T-cell (primary cell): ENCODE measurements around the gene C1orf174. TPM values are rescaled to one million over a fixed set of nuclear protein-coding genes. Genes with fewer than 3 reads are reported as not detected.

Source experiments
- ATAC-seq, 4 experiments: fragments of 200-7000 bp in 3 of 4; fragments of 150-1000 bp in 1 of 4; cut with Tn5 transposase; replicated peaks in 1 of 4; 1 replicate in 3 of 4; 2 replicates in 1 of 4; pipeline ENCODE4 v1.10.0; 2021; ENCODE audit warnings: moderate library complexity in 3 of 4, mild to moderate bottlenecking in 2 of 4, moderate number of reproducible peaks in 1 of 4
- CTCF ChIA-PET, 2 donors: fragments of 300-600 bp; sonication (Branson Sonifier 250); formaldehyde crosslinking; loops; one replicate each; lab custom pipeline; 2022; ENCODE audit warnings: antibody characterized with exemption in 2 of 2; lab: Charles Lee
- POLR2A ChIA-PET, 2 donors: fragments of 300-600 bp; sonication (Branson Sonifier 250); formaldehyde crosslinking; loops; one replicate each; lab custom pipeline; 2022; ENCODE audit warnings: antibody characterized with exemption in 2 of 2; lab: Charles Lee
- DNase-seq, 35 experiments: peaks; one replicate each; pipeline versions ENCODE4 v3.0.0 to v3.0.0-alpha.2; 2013 to 2023
- H3K27ac ChIP-seq: one replicate; pipeline ENCODE4 v1.5.1; 2013; ENCODE audit warnings: low read length
- H3K27me3 ChIP-seq, 2 experiments: replicated peaks in 1 of 2; 1 replicate in 1 of 2; 2 replicates in 1 of 2; pipeline versions ENCODE4 v1.6.1 to v1.7.0; 2013; ENCODE audit warnings: low read length in 1 of 2, mixed read lengths in 1 of 2; ENCODE audit not compliant: control insufficient read depth in 2 of 2, insufficient read depth in 2 of 2; ENCODE audit errors: extremely low read depth in 1 of 2
- H3K36me3 ChIP-seq, 2 donors: 1 replicate in 1 of 2; 2 replicates in 1 of 2; pipeline versions ENCODE4 v1.6.1 to v1.7.0; 2013; ENCODE audit warnings: low read length in 1 of 2; ENCODE audit not compliant: control insufficient read depth in 2 of 2, insufficient read depth in 1 of 2; ENCODE audit errors: extremely low read depth in 1 of 2
- H3K4me1 ChIP-seq, 2 experiments: 1 replicate in 1 of 2; 2 replicates in 1 of 2; pipeline versions ENCODE4 v1.6.1 to v1.7.0; 2013; ENCODE audit warnings: low read length in 2 of 2, mixed read lengths in 1 of 2; ENCODE audit not compliant: insufficient read depth in 2 of 2, control insufficient read depth in 1 of 2; ENCODE audit errors: extremely low read depth in 1 of 2
- H3K4me3 ChIP-seq, 2 donors: 1 replicate in 1 of 2; 2 replicates in 1 of 2; pipeline versions ENCODE4 v1.5.1 to v1.7.0; 2013; ENCODE audit warnings: mild to moderate bottlenecking in 2 of 2, low read length in 1 of 2, moderate library complexity in 1 of 2; ENCODE audit not compliant: control insufficient read depth in 1 of 2; ENCODE audit errors: extremely low read depth in 1 of 2
- H3K9me3 ChIP-seq: 2 replicates; pipeline ENCODE4 v1.7.0; 2013
- H3K27ac Mint-ChIP-seq, 2 donors: one replicate each; pipeline ENCODE4 v1.8.0; 2020 to 2021; ENCODE audit warnings: mild to moderate bottlenecking in 2 of 2, mixed read lengths in 2 of 2
- H3K27me3 Mint-ChIP-seq, 2 donors: one replicate each; pipeline ENCODE4 v1.8.0; 2021 to 2022; ENCODE audit warnings: mixed read lengths in 2 of 2
- H3K36me3 Mint-ChIP-seq: one replicate; pipeline ENCODE4 v1.8.0; 2021; ENCODE audit warnings: mixed read lengths
- H3K4me1 Mint-ChIP-seq, 3 donors: one replicate each; pipeline ENCODE4 v1.8.0; 2020 to 2022; ENCODE audit warnings: mixed read lengths in 3 of 3, mild to moderate bottlenecking in 1 of 3
- H3K4me3 Mint-ChIP-seq, 3 donors: one replicate each; pipeline ENCODE4 v1.8.0; 2020 to 2022; ENCODE audit warnings: mild to moderate bottlenecking in 3 of 3, mixed read lengths in 3 of 3, moderate library complexity in 3 of 3
- H3K9me3 Mint-ChIP-seq, 3 donors: one replicate each; pipeline ENCODE4 v1.8.0; 2020 to 2022; ENCODE audit warnings: mixed read lengths in 3 of 3
- WGBS: methylation state at CpG from one replicate; pipeline ENCODE4 v1.1.5; 2013; ENCODE audit warnings: missing lambda C conversion rate; ENCODE audit not compliant: insufficient coverage; 5-methylcytosine and 5-hydroxymethylcytosine counted together
- total RNA-seq, 35 experiments: library from RNA in 6 of 35; stranded (reverse) in 6 of 35; fragments of 120-200 nt in 1 of 35; gene quantifications; one replicate each; pipeline versions ENCODE4 v1.2.1 to v1.2.4 and lab custom pipeline; 2013 to 2026

Gene C1orf174
- total RNA-seq, 5 donors from 2014 or later (not counting 1 experiment from before 2014, with no cell fraction given), result 15.7 to 34.7 (median 33.4) TPM

DNA sequence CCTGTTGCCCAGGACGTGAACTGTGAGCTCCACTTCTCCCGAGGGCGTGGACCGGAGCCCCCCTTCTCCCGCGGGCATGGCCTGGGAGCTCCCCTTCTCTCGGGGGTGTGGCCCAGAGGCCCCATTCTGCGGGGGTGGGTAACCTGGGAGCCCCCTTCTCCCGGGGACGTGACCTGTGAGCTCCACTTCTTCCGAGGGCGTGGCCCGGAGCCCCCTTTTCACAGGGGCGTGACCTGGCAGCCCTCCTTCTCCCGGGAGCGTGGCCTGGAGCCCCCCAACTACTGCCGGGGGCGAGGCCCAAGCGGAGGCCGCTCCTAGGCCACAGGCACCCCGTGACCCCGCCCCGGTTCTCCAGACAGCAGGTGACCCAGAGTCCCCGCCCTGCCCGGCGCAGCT, 320 bp downstream of the C1orf174 start:
- peak overlapping the region; percentile 83 for H3K27ac ChIP-seq
- H3K36me3 ChIP-seq, result peaks cover 0 to 11% of the 10 kb centered on the region in 2 donors
- H3K9me3 ChIP-seq, result no peaks in the 10 kb centered on the region
- POLR2A ChIA-PET, result interaction anchor here in 1 of 2 donors (0.5 kb wide), 1 partner anchor 45 kb away, joined by 3 read pairs; no protein-coding TSS in a partner anchor
- ATAC-seq (no peak), DNase-seq (peak in 4 of 35 experiments; percentile 7 to 26 (median 22))
- peaks cover 54 to 59% (median 55%) of the 10 kb centered on the region in 3 donors for H3K4me1 Mint-ChIP-seq
- no peaks in the 10 kb centered on the region for H3K27me3 ChIP-seq
- peak overlapping the region; percentile 86 to 92 (median 91) for H3K4me3 Mint-ChIP-seq
- no peaks in the 10 kb centered on the region for H3K27me3 Mint-ChIP-seq
- H3K9me3 Mint-ChIP-seq, result peaks cover 4 to 9% (median 7%) of the 10 kb centered on the region in 3 donors
- WGBS, result 0% methylated on average over 26 of the region's 26 CpGs
- CTCF ChIA-PET, result interaction anchor here in 1 of 2 donors (1.0 to 1.5 kb wide), 2 partner anchors 9 to 42 kb away, joined by 3 to 4 read pairs; partner anchors contain the start of gene DFFB
- peak overlapping the region; percentile 69 to 82 for H3K4me3 ChIP-seq
- peak overlapping the region; percentile 92 to 98 for H3K27ac Mint-ChIP-seq
- H3K36me3 Mint-ChIP-seq, result peaks cover 29% of the 10 kb centered on the region
- H3K4me1 ChIP-seq, result peaks cover 17 to 50% of the 10 kb centered on the region in 2 experiments

DNA sequence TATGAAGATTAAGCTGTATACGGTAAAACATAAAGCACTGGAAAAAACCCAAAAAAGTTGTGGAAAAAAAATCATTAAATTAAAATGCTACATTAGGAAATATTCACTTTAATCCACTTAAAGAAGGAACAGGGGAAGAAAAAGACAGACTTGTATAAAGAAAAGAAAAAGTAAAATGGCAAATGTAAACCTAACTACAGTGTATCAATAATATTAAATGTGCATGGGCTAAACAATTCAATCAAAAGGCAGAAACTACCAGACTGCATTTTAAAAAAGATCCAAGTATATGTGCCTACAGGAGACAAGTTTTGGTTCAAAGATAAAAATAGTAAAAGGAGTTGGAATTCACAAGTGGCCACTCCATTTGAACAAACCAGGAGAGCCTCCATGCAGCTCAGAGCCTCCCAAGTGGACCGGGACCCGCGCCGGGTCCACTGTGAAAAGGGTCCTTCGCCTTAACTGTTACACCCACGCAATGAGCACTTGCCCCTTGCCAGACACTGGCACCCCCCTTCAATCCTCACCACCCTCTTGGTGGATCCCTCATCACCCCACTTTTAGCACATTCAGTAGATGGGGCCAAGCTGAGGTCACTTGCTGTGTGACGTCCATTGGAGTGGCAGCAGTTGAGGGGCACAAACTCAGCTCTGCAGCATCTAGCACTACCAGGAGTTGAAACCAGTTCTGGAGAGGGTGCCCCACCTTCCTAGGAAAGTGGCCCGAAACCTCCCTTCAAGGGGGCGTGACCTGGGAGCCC, 898 bp downstream of the C1orf174 start:
- peak overlapping the region; percentile 69 to 82 for H3K4me3 ChIP-seq
- peaks cover 52 to 55% (median 54%) of the 10 kb centered on the region in 3 donors for H3K4me1 Mint-ChIP-seq
- no peaks in the 10 kb centered on the region for H3K27me3 ChIP-seq
- ATAC-seq (no peak), DNase-seq (no peak)
- peak overlapping the region; percentile 83 for H3K27ac ChIP-seq
- H3K4me3 Mint-ChIP-seq, result peak overlapping the region; percentile 86 to 92 (median 91)
- H3K27ac Mint-ChIP-seq, result peak overlapping the region; percentile 86 to 91
- CTCF ChIA-PET, result interaction anchor here in 1 of 2 donors (1.0 to 1.5 kb wide), 2 partner anchors 8 to 41 kb away, joined by 3 to 4 read pairs; partner anchors contain the start of gene DFFB
- peaks cover 17 to 46% of the 10 kb centered on the region in 2 experiments for H3K4me1 ChIP-seq
- H3K9me3 Mint-ChIP-seq, result peaks cover 4 to 9% (median 7%) of the 10 kb centered on the region in 3 donors
- H3K36me3 ChIP-seq, result peaks cover 0 to 11% of the 10 kb centered on the region in 2 donors
- WGBS, result 49% methylated on average over 8 of the region's 10 CpGs
- H3K27me3 Mint-ChIP-seq, result no peaks in the 10 kb centered on the region
- POLR2A ChIA-PET, result interaction anchor here in 1 of 2 donors (0.5 kb wide), 1 partner anchor 44 kb away, joined by 3 read pairs; no protein-coding TSS in a partner anchor
- peaks cover 29% of the 10 kb centered on the region for H3K36me3 Mint-ChIP-seq
- no peaks in the 10 kb centered on the region for H3K9me3 ChIP-seq

DNA sequence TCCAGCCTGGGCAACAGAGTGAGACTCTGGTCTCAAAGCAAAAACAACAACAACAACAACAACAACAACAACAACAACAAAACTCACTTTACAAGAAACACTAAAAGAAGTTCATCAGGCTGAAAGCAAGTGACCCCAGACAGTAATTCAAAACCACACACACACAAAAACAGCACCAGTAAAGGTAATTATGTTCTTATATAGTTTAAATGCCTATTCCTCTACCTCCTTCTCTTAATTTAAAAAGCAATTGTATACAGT, 1.7 kb downstream of the C1orf174 start:
- H3K4me1 ChIP-seq, result peaks cover 14 to 38% of the 10 kb centered on the region in 2 experiments
- ChIA-PET CTCF (no interaction called here), POLR2A (no interaction called here)
- H3K9me3 ChIP-seq, result no peaks in the 10 kb centered on the region
- no peak overlapping the region for H3K27ac ChIP-seq
- peaks cover 4 to 9% (median 7%) of the 10 kb centered on the region in 3 donors for H3K9me3 Mint-ChIP-seq
- ATAC-seq (no peak), DNase-seq (no peak)
- no peak overlapping the region for H3K4me3 ChIP-seq
- H3K36me3 ChIP-seq, result peaks cover 0 to 11% of the 10 kb centered on the region in 2 donors
- peak overlapping the region; percentile 86 to 92 (median 91) for H3K4me3 Mint-ChIP-seq
- no peak overlapping the region for H3K27ac Mint-ChIP-seq
- peaks cover 31% of the 10 kb centered on the region for H3K36me3 Mint-ChIP-seq
- H3K27me3 Mint-ChIP-seq, result no peaks in the 10 kb centered on the region
- no peaks in the 10 kb centered on the region for H3K27me3 ChIP-seq
- H3K4me1 Mint-ChIP-seq, result peaks cover 45 to 49% (median 47%) of the 10 kb centered on the region in 3 donors

DNA sequence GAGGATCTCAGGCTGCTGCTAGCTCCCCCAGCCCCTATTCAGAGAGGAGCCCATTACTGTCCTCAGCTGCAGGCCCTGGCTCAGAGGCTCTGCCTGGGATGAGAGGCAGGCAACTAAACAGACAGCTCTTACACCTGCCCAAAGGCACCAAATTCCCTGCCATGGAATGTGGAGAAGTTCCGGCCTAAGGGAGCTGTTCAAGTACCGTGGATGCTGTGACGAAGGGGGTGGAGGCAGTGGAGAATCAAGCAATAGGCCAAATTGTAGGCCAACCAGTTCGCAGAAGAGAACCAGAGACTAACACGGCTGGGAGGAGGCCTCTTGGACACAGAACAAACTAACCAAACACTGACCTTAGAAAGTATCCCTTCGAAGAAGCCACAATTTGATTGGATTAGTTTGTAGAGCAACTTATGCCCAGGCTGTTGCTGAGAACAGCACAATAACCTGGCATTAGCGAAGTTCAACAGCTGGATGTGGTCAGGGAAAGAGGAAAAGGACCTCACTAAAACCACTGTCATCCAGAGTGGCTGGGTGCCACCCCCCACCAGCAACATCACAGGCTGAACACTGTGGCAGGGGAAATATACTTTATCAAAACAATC, 3.6 kb downstream of the C1orf174 start:
- Mint-ChIP-seq H3K4me1 (peaks cover 28 to 36% (median 36%) of the 10 kb centered on the region in 3 donors), H3K4me3 (no peak overlapping the region), H3K36me3 (peaks cover 34% of the 10 kb centered on the region), H3K27ac (no peak overlapping the region), H3K27me3 (no peaks in the 10 kb centered on the region), H3K9me3 (peaks cover 4 to 9% (median 7%) of the 10 kb centered on the region in 3 donors)
- Histone ChIP-seq H3K36me3 (peaks cover 0 to 18% of the 10 kb centered on the region in 2 donors), H3K27me3 (no peaks in the 10 kb centered on the region), H3K4me3 (no peak overlapping the region), H3K4me1 (peaks cover 4 to 22% of the 10 kb centered on the region in 2 experiments), H3K27ac (no peak overlapping the region), H3K9me3 (no peaks in the 10 kb centered on the region)
- ChIA-PET POLR2A (no interaction called here), CTCF (no interaction called here)
- no CpG with 5 or more reads among the region's 7 CpGs for WGBS
- ATAC-seq, result no peak
- no peak for DNase-seq

DNA sequence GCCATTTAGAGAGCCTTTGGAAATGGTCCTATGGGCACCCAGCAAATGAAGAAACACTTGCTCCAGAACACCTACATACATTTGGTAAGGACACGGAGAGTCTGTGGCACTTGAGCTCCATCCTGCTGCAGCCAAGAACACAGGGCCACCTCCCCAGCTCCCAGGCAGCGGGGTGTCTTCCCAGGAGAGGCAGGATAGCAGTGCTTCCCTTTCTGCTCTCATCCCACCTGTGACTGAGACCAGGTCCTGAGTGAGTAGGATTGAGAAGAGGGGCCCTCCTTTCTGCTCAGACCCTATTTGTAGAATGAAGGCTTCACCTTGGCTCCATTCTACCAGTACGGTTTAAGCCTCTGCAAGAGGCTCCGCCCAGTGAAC, 4.1 kb downstream of the C1orf174 start:
- ATAC-seq, result no peak
- H3K36me3 Mint-ChIP-seq, result peaks cover 34% of the 10 kb centered on the region

DNA sequence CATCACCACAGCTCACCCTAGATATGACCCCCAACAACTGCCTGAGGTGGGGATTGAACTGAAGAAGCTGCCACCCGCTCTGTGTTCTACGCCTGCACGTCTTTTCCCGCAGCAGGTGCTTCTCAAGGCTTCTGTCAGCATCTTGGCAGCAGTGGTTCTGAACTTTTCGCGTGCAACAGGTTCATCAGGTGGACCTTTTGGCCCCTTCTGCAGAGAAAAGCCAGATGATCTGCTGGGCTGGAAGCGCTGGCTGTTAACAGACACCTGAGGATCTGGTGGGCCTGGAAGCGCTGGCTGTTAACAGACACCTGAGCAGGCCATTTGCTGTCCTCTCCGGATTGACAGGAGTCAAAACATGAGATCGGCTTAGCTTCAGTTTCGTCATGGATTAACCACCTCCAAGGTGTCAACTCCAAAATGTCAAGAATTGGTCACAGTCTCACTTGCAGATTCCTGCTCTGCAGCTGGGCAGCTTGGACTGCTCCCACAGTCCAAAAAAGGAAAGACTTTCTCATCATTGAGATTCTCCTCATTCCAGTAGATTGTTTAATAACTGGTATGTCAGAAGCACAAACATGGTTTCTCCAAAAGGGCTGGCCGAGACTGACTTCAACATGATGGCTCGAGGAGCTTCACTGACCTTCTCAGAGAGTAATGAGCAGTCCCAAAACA, 4.7 kb downstream of the C1orf174 start:
- H3K4me3 Mint-ChIP-seq, result no peak overlapping the region
- H3K36me3 Mint-ChIP-seq, result peaks cover 39% of the 10 kb centered on the region
- peaks cover 4 to 9% (median 7%) of the 10 kb centered on the region in 3 donors for H3K9me3 Mint-ChIP-seq
- H3K27ac ChIP-seq, result no peak overlapping the region
- ChIA-PET POLR2A (no interaction called here), CTCF (no interaction called here)
- peaks cover 25 to 40% (median 38%) of the 10 kb centered on the region in 3 donors for H3K4me1 Mint-ChIP-seq
- WGBS, result 98% methylated on average over 12 of the region's 13 CpGs
- no peaks in the 10 kb centered on the region for H3K9me3 ChIP-seq
- no peak overlapping the region for H3K4me3 ChIP-seq
- peaks cover 0 to 29% of the 10 kb centered on the region in 2 donors for H3K36me3 ChIP-seq
- H3K27me3 Mint-ChIP-seq, result no peaks in the 10 kb centered on the region
- ATAC-seq, result no peak
- H3K4me1 ChIP-seq, result peaks cover 4 to 25% of the 10 kb centered on the region in 2 experiments
- no peaks in the 10 kb centered on the region for H3K27me3 ChIP-seq
- no peak overlapping the region for H3K27ac Mint-ChIP-seq
- no peak for DNase-seq

More for the DNA sequence above, 4.1 kb downstream of the C1orf174 start:
- peaks cover 4 to 9% (median 7%) of the 10 kb centered on the region in 3 donors for H3K9me3 Mint-ChIP-seq
- Histone ChIP-seq H3K4me3 (no peak overlapping the region), H3K27me3 (no peaks in the 10 kb centered on the region), H3K36me3 (peaks cover 0 to 24% of the 10 kb centered on the region in 2 donors), H3K27ac (no peak overlapping the region), H3K4me1 (peaks cover 4 to 22% of the 10 kb centered on the region in 2 experiments), H3K9me3 (no peaks in the 10 kb centered on the region)
- no peak overlapping the region for H3K4me3 Mint-ChIP-seq
- peaks cover 25 to 37% (median 37%) of the 10 kb centered on the region in 3 donors for H3K4me1 Mint-ChIP-seq
- DNase-seq, result no peak
- POLR2A ChIA-PET, result no interaction called here
- CTCF ChIA-PET, result no interaction called here
- no peak overlapping the region for H3K27ac Mint-ChIP-seq
- WGBS, result 100% methylated on average over 1 of the region's 4 CpGs
- H3K27me3 Mint-ChIP-seq, result no peaks in the 10 kb centered on the region
